Stimulated activated CD4-positive, alpha-beta T cell treated with anti-CD3 and anti-CD28 coated beads, Interleukin-12 subunit alpha, Interleukin-12 subunit beta, amount 100 ng/mL, for 24 hours (primary cell): Measurements from ENCODE around the gene CELF1.
"Not testable (repeated sequence)": the region's sequence is repeated elsewhere in the genome, so short reads cannot be mapped to it uniquely, and the experiment has no call there.

ENCODE experiments used
- DNase-seq, 2 experiments: peaks; one replicate each; pipeline ENCODE4 v3.0.0-alpha.2; 2020; ENCODE audit warnings: low read depth in 2 of 2

Gene CELF1

GRCh38 chr11:47573321-47573720 is 20.4 kb upstream of the CELF1 start:
- DNase-seq, result no peak

GRCh38 chr11:47572715-47573255 is 19.9 kb upstream of the CELF1 start:
- no peak for DNase-seq

DNA sequence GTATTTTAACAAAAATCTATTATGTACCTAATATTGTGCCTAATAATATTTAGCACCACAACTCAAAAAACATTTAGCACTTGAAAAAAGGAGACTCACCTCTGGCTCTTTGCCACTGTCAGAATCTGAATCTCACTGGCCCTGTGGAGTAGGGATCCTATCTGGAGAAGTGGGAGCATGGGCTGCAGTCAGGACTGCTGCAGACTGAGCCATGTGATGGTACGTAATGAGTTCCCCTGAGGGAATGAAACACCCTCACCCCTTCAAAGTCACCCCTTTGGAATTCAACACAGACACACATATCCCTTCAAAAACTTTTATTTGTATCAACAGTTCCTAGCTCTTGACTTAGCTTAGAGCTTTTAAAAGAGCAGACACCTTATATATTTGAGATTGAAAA is 19.0 kb upstream of the CELF1 start:
- DNase-seq, result no peak

GRCh38 chr11:47571357-47571729 is 18.4 kb upstream of the CELF1 start:
- no peak for DNase-seq

GRCh38 chr11:47570651-47571356 is 17.9 kb upstream of the CELF1 start:
- no peak for DNase-seq

DNA sequence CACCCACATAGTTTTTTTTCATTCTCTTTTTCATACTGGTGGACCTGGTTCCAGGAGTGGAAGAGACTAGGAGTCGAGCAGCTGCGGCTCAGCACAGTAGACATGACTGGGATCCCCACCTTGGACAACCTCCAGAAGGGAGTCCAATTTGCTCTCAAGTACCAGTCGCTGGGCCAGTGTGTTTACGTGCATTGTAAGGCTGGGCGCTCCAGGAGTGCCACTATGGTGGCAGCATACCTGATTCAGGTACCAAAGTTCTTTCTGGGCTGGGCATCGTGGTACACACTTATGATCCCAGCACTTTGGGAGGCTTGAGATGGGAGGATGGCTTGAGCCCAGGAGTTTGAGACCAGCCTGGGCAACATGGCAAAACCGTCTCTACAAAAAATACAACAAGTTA is 16.7 kb upstream of the CELF1 start:
- DNase-seq, result no peak

DNA sequence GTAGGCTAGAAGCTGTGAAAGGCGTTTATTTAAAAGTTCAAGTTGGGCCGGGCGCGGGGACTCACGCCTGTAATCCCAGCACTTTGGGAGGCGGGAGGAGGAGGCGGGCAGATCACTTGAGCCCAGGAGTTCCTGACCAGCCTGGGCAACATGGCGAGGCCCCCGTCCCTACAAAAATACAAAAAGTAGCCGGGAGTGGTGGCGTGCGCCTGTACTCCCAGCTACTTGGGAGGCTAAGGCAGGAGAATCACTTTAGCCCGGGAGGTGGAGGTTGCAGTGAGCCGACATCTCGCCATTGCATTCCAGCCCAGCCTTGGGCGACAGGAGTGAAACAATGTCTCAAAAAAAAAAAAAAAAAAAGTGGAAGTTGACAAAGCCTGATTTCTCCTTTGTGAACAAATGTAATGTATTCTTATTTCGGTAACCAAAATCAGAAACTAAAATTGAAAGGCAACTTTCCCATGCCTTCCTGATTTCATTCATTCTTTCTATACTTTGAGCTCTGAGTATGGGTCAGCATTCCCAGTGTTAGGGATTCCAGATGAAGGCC is 13.3 kb upstream of the CELF1 start:
- no peak for DNase-seq

DNA sequence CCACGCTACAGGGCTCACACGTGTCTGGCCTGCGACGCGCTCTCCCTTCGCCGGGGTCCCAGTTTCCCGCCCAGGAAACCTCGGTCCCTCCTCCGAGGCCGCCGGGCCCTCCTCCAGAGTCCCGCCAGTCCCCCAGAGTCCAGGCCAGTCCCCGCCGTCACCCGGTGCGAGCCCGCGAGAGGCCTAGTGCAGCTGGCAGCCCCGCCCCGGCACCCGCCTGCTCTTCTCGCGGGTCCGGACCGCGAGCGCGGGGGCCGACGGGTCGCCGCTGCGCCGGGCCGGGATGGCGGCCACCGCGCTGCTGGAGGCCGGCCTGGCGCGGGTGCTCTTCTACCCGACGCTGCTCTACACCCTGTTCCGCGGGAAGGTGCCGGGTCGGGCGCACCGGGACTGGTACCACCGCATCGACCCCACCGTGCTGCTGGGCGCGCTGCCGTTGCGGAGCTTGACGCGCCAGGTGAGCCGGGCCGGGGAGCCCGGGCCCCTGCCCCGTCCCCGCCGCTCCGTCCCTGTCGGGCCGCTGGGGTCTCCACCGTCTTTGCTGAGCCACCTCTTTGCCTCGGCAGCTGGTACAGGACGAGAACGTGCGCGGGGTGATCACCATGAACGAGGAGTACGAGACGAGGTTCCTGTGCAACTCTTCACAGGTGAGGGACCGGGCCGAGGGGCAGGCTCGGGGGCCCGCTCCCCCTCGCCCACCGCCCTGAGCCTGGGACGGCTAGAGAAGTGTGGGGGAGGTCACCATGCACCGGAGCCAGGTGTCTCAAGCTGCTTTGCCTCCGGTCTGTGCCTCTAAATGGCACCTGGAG is 12.6 kb upstream of the CELF1 start, which contains the start of gene PTPMT1:
Gene PTPMT1, plus strand, starts transcription at position 260 of the 809 bp plus-strand sequence. Its CDS starts 24 bp downstream, at position 284.
- DNase-seq, result peak; percentile 40 to 63

DNA sequence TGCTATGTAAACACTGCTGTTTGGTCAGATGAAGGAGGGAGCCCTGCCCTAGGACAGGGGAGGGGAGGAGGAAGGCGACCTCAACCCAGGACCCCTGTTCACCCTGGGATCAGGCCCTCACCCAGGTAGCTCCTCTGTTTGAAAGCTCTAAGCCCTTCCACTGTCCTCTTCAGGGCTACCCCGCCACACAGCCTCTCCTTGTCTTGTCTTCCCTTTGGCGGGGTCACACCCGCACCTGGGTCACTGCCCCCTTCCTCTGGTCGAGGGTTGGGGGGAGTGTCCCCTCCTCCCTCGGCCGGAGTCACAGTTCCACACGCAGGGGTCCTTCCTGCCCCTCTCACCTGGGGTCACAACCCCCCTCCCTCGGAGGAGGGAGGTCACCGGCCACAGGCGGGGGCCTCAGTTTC is 12.0 kb upstream of the CELF1 start:
- no peak for DNase-seq

DNA sequence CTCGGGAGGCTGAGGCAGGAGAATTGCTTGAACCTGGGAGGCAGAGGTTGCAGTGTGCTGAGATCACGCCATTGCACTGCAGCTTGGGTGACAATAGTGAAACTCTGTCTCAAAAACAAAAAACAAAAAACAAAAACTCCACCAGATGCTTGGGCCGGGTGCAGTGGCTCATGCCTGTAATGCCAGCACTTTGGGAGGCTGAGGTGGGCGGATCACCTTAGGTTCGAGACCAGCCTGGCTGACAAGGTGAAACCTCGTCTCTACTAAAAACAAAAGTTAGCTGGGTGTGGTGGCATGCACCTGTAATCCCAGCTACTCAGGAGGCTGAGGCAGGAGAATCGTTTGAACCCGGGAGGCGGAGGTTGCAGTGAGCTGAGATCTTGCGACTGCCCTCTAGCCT is 11.4 kb upstream of the CELF1 start:
- not testable (repeated sequence) for DNase-seq

GRCh38 chr11:47562393-47562792 is 9.5 kb upstream of the CELF1 start:
- not testable (repeated sequence) for DNase-seq

GRCh38 chr11:47560426-47560825 is 7.5 kb upstream of the CELF1 start:
- no peak for DNase-seq

DNA sequence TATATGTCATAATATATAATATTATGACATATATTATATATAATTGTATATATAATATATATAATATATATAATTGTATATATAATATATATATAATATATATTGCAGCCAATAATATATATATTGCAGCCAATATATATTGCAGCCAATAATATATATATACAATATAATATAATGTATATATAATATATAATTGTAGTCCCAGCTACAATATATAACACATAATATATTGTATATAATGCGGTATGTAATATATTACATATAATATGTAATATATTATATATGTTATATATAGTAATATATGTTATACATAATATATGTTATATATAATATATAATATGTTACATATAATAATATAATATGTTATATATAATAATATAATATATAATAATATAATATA is 5.8 kb upstream of the CELF1 start:
- DNase-seq, result no peak

DNA sequence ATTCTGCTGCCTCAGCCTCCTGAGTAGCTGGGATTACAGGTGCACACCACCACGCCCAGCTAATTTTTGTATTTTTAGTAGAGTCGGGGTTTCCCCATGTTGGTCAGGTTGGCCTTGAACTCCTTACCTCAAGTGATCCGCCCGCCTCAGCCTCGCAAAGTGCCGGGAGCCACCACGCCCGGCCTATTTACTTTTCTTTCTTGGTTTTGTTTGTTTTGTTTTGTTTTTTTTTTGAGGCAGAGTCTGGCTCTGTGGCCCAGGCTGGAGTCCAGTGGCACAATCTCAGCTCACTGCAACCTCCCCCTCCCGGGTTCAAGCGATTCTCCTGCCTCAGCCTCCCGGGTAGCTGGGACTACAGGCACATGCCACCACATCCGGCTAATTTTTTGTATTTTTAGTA is 4.1 kb upstream of the CELF1 start:
- not testable (repeated sequence) for DNase-seq

- DNase-seq, result no peak
Measured at GRCh38 chr11:47553406-47553743, 443 bp upstream of the CELF1 start.

- DNase-seq, result peak in 1 of 2 experiments; percentile 7
Measured at GRCh38 chr11:47552056-47552565, 821 bp downstream of the CELF1 start.

- DNase-seq, result no peak
Measured at GRCh38 chr11:47551086-47551485, 1.8 kb downstream of the CELF1 start.

DNA sequence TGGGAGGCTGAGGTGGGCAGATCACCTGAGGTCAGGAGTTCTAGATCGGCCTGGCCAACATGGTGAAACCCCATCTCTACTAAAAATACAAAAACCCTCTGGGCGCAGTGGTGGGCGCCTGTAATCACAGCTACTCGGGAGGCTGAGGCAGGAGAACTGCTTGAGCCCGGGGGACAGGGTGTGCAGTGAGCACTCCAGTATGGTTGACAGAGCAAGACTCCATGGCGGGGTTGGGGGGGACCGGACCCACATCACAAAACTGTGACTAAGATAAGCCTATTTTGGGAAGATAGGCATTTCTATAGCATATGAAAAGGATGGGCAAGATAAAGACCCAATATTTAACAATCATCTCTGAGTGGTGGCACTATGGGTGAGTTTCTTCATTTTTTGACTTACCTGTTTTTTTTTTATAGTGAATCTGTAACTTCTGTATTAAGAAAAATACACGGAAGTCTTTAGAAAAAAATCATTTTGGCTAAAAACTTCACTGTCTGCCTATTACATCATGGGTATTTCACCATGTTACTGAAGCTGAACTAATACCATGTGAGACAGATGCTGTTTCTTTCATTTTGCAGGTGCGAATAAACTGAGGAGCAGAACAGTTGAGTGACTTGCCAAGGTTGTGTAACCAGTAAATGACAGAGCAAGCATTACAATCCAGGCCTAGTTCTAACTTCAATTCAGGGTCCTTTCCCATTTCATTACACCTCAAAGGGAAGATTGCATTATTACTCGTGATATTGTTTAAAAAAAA is 2.5 kb downstream of the CELF1 start:
- no peak for DNase-seq

DNA sequence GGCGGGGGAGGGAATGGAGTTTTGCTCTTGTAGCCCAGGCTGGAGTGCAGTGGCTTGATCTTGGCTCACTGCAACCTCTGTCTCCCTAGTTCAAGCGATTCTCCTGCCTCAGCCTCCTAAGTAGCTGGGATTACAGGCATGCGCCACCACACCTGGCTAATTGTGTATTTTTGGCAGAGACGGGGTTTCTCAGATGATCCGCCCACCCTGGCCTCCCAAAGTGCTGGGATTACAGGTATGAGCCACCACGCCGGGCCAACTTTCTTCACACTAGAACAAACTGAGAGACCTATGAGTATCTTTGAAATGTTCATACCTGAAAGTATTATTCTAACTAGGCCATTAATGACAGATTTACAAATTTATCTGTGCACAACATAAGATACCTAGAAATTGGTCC is 6.7 kb downstream of the CELF1 start:
- not testable (repeated sequence) for DNase-seq

GRCh38 chr11:47545298-47545697 is 7.6 kb downstream of the CELF1 start:
- DNase-seq, result no peak

DNA sequence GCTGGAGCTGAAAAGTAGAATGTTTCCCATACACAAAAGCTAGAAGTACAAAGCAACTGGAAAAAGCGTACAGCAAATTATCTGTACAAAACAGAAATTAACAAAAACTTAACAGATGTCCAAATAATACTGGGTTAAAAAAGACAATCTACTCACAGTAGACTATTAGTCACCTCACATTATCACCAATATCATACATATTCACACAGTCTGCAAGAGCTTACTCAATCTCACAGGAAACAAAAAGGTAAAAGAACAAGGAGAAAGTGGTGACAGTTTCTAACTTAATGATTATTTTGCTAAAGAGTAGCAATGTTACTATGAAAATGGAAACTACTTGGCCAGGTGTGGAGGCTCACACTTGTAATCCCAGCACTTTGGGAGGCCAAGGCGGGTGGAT is 11.9 kb downstream of the CELF1 start:
- no peak for DNase-seq

- no peak for DNase-seq
Measured at GRCh38 chr11:47539681-47540039, 13.3 kb downstream of the CELF1 start.
